Right lobe of liver (tissue), 6 donors: ENCODE results near the gene CCND3. TPM values are rescaled to one million over a fixed set of nuclear protein-coding genes. Genes with fewer than 3 reads are reported as not detected.
A peak's percentile ranks its signal among the peaks of the same experiment; 100 is the strongest.

ENCODE experiments used
- ATAC-seq, 4 donors: fragments of 200-7000 bp; cut with Tn5 transposase; one replicate each; pipeline ENCODE4 v1.9.1; 2020; ENCODE audit warnings: mild to moderate bottlenecking in 4 of 4, moderate library complexity in 4 of 4
- DNase-seq, 3 donors: peaks; one replicate each; pipeline ENCODE4 v3.0.0-alpha.2; 2020
- H3K27ac ChIP-seq, 3 donors: fragments of 200-600 bp; one replicate each; pipeline ENCODE4 v1.8.0; 2022
- H3K27me3 ChIP-seq, 2 donors: fragments of 200-600 bp; one replicate each; pipeline ENCODE4 v1.8.0; 2022
- H3K36me3 ChIP-seq, 4 donors: fragments of 200-600 bp; sonication (generic) in 1 of 4; one replicate each; pipeline versions ENCODE4 v1.5.1 to v1.8.0; 2017 to 2022; ENCODE audit warnings: control low read depth in 1 of 4
- H3K4me1 ChIP-seq, 4 donors: fragments of 200-600 bp; sonication (generic) in 1 of 4; one replicate each; pipeline versions ENCODE4 v1.5.1 to v1.8.0; 2017 to 2022; ENCODE audit warnings: control low read depth in 1 of 4
- H3K4me3 ChIP-seq, 3 donors: fragments of 200-600 bp; one replicate each; pipeline ENCODE4 v1.8.0; 2022
- H3K9me3 ChIP-seq, 4 donors: fragments of 200-600 bp; sonication (generic) in 1 of 4; one replicate each; pipeline versions ENCODE4 v1.5.1 to v1.8.0; 2017 to 2022; ENCODE audit warnings: control low read depth in 1 of 4
- POLR2A ChIP-seq: fragments of 450-650 bp; IDR thresholded peaks from one replicate; pipeline ENCODE4 v1.6.1; 2017; ENCODE audit warnings: antibody characterized with exemption, mild to moderate bottlenecking
- WGBS: methylation state at CpG from one replicate; pipeline ENCODE4 v1.1.6; 2018; ENCODE audit warnings: low coverage, low lambda C conversion rate; ENCODE audit not compliant: insufficient coverage; ENCODE audit errors: missing lambda C conversion rate; 5-methylcytosine and 5-hydroxymethylcytosine counted together
- intact Hi-C, 2 donors: fragments of 100-400 bp; cut with DNase I; formaldehyde crosslinking; loops; one replicate each; pipeline versions ENCODE4 v1.11.2 to v1.14.1; 2022
- total RNA-seq, 6 experiments: library from RNA; depleted of rRNA in 2 of 6; stranded (reverse); fragments of >200 nt in 2 of 6; fragmentation: NEBNext Ultra II Directional in 3 of 6; extraction: Animal tissue kit (Norgen Biotek cat#: 25700) in 3 of 6; gene quantifications; one replicate each; pipeline versions ENCODE4 v1.1.0 to v1.2.4, GENCODE V29; 2016 to 2023
- TF ChIP-seq, protein P1 (sequence below), 4 donors: fragments of 200-600 bp in 3 of 4; fragments of 450-650 bp in 1 of 4; IDR thresholded peaks; one replicate each; pipeline versions ENCODE4 v1.5.1 to v1.8.0; 2016 to 2022; ENCODE audit warnings: antibody characterized with exemption in 4 of 4, mild to moderate bottlenecking in 2 of 4
- donor health status: DM: no; HTN: yes; CAD: no.
- donor health status: DM: no; HTN: no; CAD: no.
- donor health status: DM: no; HTN: no; CAD: no.
- donor health status: DM: no; HTN: yes; CAD: no.
- donor health status: DM: no; HTN: yes; CAD: no.

Gene CCND3
- total RNA-seq, 6 experiments from 2014 or later = 11.3 to 51.9 (median 14.2) TPM

GRCh38 chr6:41895300-41896233 is 46.0 kb downstream of the CCND3 start, which contains the start of gene USP49:
Gene USP49 (minus strand): TSS chr6:41895375. CDS start chr6:41806983, 88,392 bp downstream.
- peak; percentile 98 to 99 (median 99) for ATAC-seq
- 0% methylated on average over 29 of the region's 55 CpGs for WGBS
- no peaks in the 10 kb centered on the region for H3K36me3 ChIP-seq
- intact Hi-C loops = no loop called here
- H3K9me3 ChIP-seq = no peaks in the 10 kb centered on the region
- no peaks in the 10 kb centered on the region for H3K27me3 ChIP-seq
- H3K27ac ChIP-seq = peak within 1 kb of the TSS in 2 of 3 donors; percentile 58 to 76
- TF ChIP-seq, protein P1, sequence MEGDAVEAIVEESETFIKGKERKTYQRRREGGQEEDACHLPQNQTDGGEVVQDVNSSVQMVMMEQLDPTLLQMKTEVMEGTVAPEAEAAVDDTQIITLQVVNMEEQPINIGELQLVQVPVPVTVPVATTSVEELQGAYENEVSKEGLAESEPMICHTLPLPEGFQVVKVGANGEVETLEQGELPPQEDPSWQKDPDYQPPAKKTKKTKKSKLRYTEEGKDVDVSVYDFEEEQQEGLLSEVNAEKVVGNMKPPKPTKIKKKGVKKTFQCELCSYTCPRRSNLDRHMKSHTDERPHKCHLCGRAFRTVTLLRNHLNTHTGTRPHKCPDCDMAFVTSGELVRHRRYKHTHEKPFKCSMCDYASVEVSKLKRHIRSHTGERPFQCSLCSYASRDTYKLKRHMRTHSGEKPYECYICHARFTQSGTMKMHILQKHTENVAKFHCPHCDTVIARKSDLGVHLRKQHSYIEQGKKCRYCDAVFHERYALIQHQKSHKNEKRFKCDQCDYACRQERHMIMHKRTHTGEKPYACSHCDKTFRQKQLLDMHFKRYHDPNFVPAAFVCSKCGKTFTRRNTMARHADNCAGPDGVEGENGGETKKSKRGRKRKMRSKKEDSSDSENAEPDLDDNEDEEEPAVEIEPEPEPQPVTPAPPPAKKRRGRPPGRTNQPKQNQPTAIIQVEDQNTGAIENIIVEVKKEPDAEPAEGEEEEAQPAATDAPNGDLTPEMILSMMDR (IDR thresholded peaks at IDR 0.05) = no peak
- TF ChIP-seq POLR2A = no peak
- H3K4me1 ChIP-seq = peaks cover 0 to 7% (median 2%) of the 10 kb centered on the region in 4 donors
- H3K4me3 ChIP-seq = peak within 1 kb of the TSS; percentile 65 to 81 (median 66)
- peak; percentile 91 to 92 (median 91) for DNase-seq

DNA sequence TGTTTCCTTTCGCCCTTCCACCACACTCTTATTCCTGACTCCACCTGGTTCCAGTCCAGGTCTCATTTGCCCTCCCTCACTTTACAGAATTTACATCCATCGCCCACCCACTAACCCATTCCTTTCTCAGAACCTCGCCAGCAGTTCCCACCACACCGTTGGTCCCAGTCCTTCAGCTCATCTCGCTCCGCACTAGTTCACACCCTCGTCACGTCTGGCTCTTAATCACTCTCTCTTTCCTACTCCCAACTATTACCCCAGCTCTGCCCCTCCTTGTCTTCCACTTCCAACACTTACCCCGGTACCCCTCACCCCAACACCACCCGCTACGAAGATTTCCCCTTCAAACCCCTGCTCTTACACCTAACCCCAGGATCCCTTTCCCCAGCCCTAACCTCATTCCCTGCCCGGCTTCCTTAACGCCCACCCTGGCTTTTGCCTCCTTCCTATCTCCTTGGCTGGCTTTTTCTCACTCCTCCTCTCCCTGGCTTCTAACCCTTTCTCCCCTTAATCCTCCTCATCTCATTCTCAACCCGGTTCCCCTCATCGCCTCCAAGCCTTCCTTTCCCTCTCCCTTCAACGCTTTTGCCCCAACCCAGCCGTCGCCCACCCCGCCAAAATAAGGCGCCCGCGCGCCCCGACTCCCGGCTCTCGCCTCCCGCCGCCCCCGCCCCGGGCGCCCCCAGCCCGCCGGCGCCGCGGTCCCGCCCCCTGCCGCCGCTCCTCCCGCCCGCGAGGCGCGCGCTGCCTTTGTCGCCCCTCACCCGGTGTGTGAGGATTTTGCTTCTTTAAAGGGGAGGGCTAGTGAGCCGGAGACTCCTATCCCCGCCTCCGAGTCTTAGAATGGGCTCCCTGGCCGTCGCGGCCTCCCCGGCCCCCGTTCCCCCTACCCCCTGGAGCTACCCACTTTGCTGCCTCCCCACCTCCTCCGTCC is 47.0 kb downstream of the CCND3 start:
- ATAC-seq (peak; percentile 60 to 77 (median 62)), DNase-seq (peak in 1 of 3 donors; percentile 38)
- H3K9me3 ChIP-seq = no peaks in the 10 kb centered on the region
- H3K4me3 ChIP-seq = peak overlapping the region; percentile 65 to 81 (median 66)
- WGBS = 2% methylated on average over 52 of the region's 56 CpGs
- no peak overlapping the region for H3K27ac ChIP-seq
- H3K36me3 ChIP-seq = no peaks in the 10 kb centered on the region
- intact Hi-C loops = no loop called here
- TF ChIP-seq, protein P1 (IDR thresholded peaks at IDR 0.05) = no peak
- TF ChIP-seq POLR2A = no peak
- H3K4me1 ChIP-seq = peaks cover 0 to 7% (median 2%) of the 10 kb centered on the region in 4 donors
- no peaks in the 10 kb centered on the region for H3K27me3 ChIP-seq

DNA sequence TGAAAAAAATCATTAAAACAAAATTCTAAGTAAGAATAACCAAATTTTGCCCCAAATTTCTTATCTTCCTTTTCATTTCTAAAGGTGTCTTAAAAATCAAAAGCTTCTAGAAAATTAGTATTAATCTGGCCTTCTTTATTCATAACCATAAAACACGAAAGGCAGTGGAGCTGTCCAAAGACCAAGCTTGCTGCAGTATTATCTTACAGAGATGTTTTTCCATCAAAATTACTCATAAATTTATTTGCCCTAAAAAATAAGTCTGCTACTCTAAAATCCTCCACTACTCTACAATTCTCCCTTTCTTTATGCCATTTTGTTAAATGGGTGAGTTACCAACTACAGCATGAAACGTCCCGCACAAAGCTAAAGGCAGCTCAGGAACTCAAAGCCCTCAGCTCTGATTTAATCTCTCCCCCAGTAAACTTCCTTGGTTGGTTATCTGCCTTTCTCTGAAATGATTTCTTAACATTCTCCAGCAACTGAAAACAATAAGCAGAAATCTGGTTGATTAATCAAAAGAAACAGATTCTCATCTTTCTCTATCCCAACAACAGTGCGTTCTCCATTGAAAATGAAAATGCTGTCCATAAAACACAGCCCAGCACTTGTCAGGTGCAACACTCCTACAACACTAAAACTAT is 48.6 kb downstream of the CCND3 start:
- 88% methylated on average over 4 of the region's 4 CpGs for WGBS
- Histone ChIP-seq H3K4me1 (peaks cover 0 to 7% (median 2%) of the 10 kb centered on the region in 4 donors), H3K4me3 (no peak overlapping the region), H3K9me3 (no peaks in the 10 kb centered on the region), H3K27ac (no peak overlapping the region), H3K27me3 (no peaks in the 10 kb centered on the region), H3K36me3 (no peaks in the 10 kb centered on the region)
- ATAC-seq (no peak), DNase-seq (no peak)
- intact Hi-C loops = no loop called here
- TF ChIP-seq, protein P1 (IDR thresholded peaks at IDR 0.05) = no peak
- TF ChIP-seq POLR2A = no peak

- ATAC-seq (no peak), DNase-seq (no peak)
- TF ChIP-seq, protein P1 (IDR thresholded peaks at IDR 0.05) = no peak
- no peak for TF ChIP-seq POLR2A
- WGBS = 74% methylated on average over 4 of the region's 4 CpGs
- intact Hi-C loops = no loop called here
- no peak overlapping the region for H3K4me3 ChIP-seq
- H3K36me3 ChIP-seq = no peaks in the 10 kb centered on the region
- no peaks in the 10 kb centered on the region for H3K4me1 ChIP-seq
- no peak overlapping the region for H3K27ac ChIP-seq
- no peaks in the 10 kb centered on the region for H3K27me3 ChIP-seq
- H3K9me3 ChIP-seq = no peaks in the 10 kb centered on the region
Measured at GRCh38 chr6:41887331-41887751, 54.3 kb downstream of the CCND3 start.
